Peyer's patch (tissue), 4 donors: ENCODE data around the gene AKAP17A. TPM values are rescaled to one million over a fixed set of nuclear protein-coding genes. Genes with fewer than 3 reads are reported as not detected.

Experiments used
- DNase-seq, 3 donors: peaks; one replicate each; pipeline ENCODE4 v3.0.0-alpha.2; 2017 to 2019
- H3K27ac ChIP-seq, 4 donors: fragments of 200-600 bp; sonication (generic); one replicate each; pipeline ENCODE4 v1.5.1; 2016 to 2019
- H3K27me3 ChIP-seq, 2 donors: fragments of 200-600 bp; sonication (generic); one replicate each; pipeline ENCODE4 v1.5.1; 2019
- H3K36me3 ChIP-seq, 3 donors: fragments of 200-600 bp; sonication (generic); one replicate each; pipeline ENCODE4 v1.5.1; 2016 to 2019
- H3K4me1 ChIP-seq, 4 donors: fragments of 200-600 bp; sonication (generic); one replicate each; pipeline ENCODE4 v1.5.1; 2016 to 2019
- H3K4me3 ChIP-seq, 4 donors: fragments of 200-600 bp; sonication (generic); 1 replicate in 3 of 4; 2 replicates in 1 of 4; pipeline ENCODE4 v1.5.1; 2016 to 2019; ENCODE audit warnings: mild to moderate bottlenecking in 1 of 4
- H3K9me3 ChIP-seq, 4 donors: fragments of 200-600 bp; sonication (generic); one replicate each; pipeline ENCODE4 v1.5.1; 2016 to 2019; ENCODE audit warnings: mild to moderate bottlenecking in 1 of 4
- POLR2A ChIP-seq, 2 donors: fragments of 450-650 bp; IDR thresholded peaks; one replicate each; pipeline ENCODE4 v1.5.1; 2017; ENCODE audit warnings: antibody characterized with exemption in 2 of 2, mild to moderate bottlenecking in 2 of 2, moderate library complexity in 2 of 2
- total RNA-seq, 4 donors: library from RNA; depleted of rRNA; stranded (reverse); fragments of >200 nt; gene quantifications; one replicate each; pipeline ENCODE4 v1.1.0, GENCODE V29; 2016
- TF ChIP-seq, protein P1 (sequence below), 6 experiments: fragments of 450-650 bp in 4 of 6; fragments of 200-600 bp in 2 of 6; sonication (generic) in 1 of 6; IDR thresholded peaks; one replicate each; pipeline ENCODE4 v1.5.1; 2017 to 2019; ENCODE audit warnings: antibody characterized with exemption in 6 of 6, mild to moderate bottlenecking in 3 of 6, moderate library complexity in 1 of 6

AKAP17A gene
- total RNA-seq, 4 donors from 2014 or later: 41.0 to 201 (median 107) TPM

DNA sequence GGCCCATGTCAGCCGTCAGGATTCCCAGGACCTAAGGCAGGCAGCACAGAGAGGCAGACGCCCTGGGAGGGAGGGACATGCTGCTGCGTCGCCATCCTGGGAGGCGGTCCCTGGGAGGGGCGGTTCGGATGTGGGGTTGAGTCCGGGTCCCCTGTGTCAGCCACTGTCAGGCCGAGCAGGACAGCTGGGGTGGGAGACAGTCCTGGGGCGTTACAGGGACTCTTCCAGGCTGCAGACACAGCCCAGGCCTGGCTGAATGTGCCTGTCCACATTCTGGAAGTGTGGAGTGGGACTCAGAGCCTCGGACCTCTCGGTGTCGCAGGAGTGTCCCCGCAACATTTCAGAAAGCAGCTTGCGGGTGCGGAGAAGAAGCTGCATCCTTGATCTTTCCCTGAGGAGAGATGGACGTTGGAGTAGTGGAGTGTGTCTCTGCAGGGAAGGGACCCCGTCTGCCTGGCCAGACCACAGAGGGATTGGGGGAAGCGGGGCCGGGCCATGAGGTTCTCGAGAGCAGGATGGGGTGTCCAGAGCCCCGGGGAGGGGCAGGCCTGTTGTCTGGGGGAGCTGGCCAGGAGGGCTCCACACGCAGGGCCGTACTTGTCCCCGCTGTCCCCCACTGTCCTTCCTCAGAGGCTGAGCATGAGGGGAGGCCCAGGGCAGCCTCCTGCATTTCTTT, 6.1 kb downstream of the AKAP17A start:
- no peak overlapping the region for H3K27ac ChIP-seq
- no peak overlapping the region for H3K4me3 ChIP-seq
- H3K27me3 ChIP-seq: no peaks in the 10 kb centered on the region
- no peaks in the 10 kb centered on the region for H3K9me3 ChIP-seq
- DNase-seq: no peak
- TF ChIP-seq POLR2A (IDR thresholded peaks at IDR 0.05): no peak
- TF ChIP-seq, protein P1, sequence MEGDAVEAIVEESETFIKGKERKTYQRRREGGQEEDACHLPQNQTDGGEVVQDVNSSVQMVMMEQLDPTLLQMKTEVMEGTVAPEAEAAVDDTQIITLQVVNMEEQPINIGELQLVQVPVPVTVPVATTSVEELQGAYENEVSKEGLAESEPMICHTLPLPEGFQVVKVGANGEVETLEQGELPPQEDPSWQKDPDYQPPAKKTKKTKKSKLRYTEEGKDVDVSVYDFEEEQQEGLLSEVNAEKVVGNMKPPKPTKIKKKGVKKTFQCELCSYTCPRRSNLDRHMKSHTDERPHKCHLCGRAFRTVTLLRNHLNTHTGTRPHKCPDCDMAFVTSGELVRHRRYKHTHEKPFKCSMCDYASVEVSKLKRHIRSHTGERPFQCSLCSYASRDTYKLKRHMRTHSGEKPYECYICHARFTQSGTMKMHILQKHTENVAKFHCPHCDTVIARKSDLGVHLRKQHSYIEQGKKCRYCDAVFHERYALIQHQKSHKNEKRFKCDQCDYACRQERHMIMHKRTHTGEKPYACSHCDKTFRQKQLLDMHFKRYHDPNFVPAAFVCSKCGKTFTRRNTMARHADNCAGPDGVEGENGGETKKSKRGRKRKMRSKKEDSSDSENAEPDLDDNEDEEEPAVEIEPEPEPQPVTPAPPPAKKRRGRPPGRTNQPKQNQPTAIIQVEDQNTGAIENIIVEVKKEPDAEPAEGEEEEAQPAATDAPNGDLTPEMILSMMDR (IDR thresholded peaks at IDR 0.05): no peak
- H3K36me3 ChIP-seq: peaks cover 0 to 87% (median 0%) of the 10 kb centered on the region in 3 donors
- peaks cover 0 to 11% (median 0%) of the 10 kb centered on the region in 4 donors for H3K4me1 ChIP-seq

DNA sequence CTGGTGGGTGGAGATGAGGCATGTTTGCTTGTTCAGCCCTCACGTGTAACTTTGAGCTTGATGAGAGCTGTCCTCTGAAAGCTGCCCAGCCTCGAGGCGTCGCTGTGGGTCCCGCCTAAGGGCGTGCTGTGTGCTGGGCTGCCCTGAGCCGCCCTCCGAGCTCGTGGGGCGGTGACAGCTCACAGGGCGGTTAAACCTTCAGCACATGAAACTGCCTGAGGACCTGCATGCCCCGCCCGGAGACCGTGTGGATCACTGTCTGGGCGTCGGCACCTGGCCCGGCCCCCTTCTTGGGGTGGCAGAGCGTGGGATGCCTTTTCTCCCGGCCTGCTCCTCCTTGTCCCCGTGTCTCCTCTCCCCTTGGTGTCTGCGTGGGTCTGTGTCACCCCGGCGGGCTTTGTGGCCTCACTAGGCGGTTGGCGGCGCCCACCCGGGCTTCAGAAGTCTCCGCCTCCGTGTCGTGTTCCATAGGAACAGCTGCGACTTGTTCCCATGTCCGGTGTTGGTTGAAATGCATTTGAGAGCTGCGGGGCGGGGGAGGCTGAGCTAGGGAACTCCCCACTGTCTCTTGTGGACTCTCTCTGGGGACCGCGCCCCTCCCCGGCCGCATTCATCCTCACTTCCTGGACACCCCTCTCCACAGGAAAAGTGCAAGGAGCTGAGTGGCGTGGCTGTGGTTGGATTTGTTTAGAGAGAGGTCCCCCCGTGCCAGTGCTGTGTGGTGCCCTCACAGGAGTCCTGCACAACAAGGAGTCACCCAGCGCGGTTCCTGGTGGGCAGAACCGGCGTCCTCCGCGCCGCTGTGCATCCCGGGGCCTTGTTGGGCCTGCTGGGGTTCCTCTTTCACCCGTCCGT, 6.8 kb downstream of the AKAP17A start:
- Histone ChIP-seq H3K27ac (no peak overlapping the region), H3K27me3 (no peaks in the 10 kb centered on the region), H3K36me3 (peaks cover 0 to 94% (median 0%) of the 10 kb centered on the region in 3 donors), H3K4me3 (no peak overlapping the region), H3K9me3 (no peaks in the 10 kb centered on the region), H3K4me1 (peaks cover 0 to 4% (median 0%) of the 10 kb centered on the region in 4 donors)
- TF ChIP-seq, protein P1 (IDR thresholded peaks at IDR 0.05): no peak
- no peak for TF ChIP-seq POLR2A (IDR thresholded peaks at IDR 0.05)
- DNase-seq: no peak

DNA sequence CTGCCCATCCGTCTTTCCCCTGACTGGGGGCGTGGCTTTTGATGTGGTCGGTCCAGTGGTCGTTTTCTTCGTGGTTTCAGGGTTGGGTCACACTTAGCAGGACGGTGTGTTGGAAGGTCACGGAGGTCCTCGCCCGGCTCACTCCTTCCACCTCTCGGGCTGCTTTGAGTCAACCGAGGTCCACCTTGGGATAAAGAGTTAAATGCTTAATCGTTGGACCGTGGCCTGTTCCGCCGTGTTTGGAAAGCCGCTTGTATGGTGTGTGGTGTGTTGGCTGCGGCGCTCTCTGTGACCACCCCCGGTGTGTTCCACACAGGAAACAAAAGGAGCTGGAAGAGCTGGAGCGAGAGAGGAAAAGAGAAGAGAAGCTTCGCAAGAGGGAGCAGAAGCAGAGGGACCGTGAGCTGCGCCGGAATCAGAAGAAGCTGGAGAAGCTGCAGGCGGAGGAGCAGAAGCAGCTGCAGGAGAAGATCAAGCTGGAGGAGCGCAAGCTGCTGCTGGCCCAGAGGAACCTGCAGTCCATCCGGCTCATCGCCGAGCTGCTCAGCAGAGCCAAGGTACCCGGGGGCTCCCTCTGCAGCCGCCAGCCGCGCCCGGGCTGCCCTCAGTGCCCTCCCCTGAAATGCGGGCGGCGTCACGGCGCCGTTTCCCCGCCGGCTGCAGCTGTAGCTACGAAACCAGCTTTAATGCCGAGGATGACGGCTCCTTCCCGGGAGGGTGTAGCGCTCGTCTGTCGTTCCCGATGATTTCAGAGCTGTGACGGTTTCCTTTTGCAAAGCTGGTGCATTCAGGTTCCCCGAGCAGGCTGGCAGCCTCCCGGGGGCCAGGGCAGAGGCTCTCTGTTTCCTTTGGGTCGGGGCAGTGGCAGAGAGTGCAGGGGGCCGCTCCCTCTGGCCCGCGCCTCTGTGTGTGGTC, 7.7 kb downstream of the AKAP17A start:
- no peaks in the 10 kb centered on the region for H3K27me3 ChIP-seq
- H3K4me3 ChIP-seq: no peak overlapping the region
- H3K4me1 ChIP-seq: no peaks in the 10 kb centered on the region
- DNase-seq: no peak
- H3K9me3 ChIP-seq: no peaks in the 10 kb centered on the region
- no peak overlapping the region for H3K27ac ChIP-seq
- peaks cover 0 to 89% (median 0%) of the 10 kb centered on the region in 3 donors for H3K36me3 ChIP-seq
- no peak for TF ChIP-seq POLR2A (IDR thresholded peaks at IDR 0.05)
- TF ChIP-seq, protein P1 (IDR thresholded peaks at IDR 0.05): no peak

DNA sequence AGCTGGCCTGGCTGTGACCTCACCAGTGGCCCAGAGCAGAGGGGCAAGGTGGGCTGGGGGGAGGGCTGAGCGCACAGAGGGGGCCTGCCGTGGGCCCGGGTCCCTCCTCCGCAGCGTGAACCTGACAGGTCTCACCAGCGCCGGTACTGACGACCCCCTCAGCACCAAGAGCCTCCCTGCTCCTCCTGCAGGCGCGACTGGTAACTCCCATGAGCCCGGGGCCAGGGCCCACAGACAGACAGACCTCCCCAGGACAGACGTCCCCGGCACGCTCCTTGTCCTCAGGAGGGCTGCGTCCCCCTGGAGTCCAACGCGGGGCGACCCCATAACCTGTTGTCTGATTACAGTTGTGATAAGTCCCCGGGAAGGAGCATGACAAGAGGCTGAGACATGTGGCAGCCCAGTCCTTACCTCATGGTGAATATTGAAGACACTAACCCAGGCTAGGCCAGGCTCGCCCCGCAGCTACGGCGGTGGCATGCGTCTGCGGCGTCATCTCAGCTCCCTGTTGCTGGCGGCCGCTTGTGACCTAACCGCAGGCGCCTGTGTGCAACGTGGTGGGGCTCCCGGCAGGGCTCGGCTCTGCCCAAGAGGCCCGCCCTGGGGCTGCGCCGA, 8.5 kb downstream of the AKAP17A start:
- Histone ChIP-seq H3K4me1 (no peaks in the 10 kb centered on the region), H3K4me3 (no peak overlapping the region), H3K36me3 (peaks cover 0 to 81% (median 0%) of the 10 kb centered on the region in 3 donors), H3K9me3 (no peaks in the 10 kb centered on the region), H3K27me3 (no peaks in the 10 kb centered on the region), H3K27ac (no peak overlapping the region)
- TF ChIP-seq POLR2A (IDR thresholded peaks at IDR 0.05): no peak
- TF ChIP-seq, protein P1 (IDR thresholded peaks at IDR 0.05): no peak
- DNase-seq: no peak
